NCI-H82 (cell line): Measurements from ENCODE around the gene CBFB.

Source experiments
- DNase-seq: peaks from one replicate; lab custom pipeline; 2025; lab: John Stamatoyannopoulos, UW

The CBFB gene

DNA sequence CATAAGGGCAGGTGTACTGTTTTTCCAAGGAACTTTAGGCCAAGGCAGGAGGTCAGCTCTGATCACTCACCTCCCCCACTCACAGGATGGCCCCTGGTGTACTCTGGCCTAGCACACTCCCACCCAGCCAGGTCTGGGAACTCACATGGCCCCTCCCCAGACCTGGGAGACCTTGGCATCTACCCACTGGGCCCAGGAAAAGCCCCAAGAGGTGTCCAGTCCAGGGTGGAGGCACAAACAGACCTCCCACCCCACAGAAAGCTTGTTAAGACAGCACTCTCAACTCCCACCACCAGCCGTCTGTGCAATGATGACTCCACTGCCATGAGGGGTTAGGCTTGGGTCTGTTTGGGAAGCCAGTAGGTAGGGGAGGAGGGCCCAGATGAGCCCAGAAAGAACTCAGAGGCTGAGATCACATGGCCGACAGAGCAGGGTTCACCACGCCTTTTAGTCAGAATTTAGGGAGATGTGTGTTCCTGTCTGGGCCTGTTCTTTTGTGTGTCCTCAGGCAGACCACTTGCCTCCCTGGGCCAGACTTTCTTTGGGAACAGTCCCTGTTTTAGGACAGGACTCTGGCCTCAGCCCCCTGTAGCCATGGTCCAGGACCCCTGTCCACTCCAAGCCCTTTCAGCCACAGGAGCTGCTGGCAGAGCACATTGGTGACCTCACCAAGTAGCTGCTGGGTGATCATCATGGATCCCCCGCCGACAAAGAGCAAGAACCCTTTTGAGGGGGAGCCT, 12.1 kb upstream of the CBFB start:
- DNase-seq = no peak

DNA sequence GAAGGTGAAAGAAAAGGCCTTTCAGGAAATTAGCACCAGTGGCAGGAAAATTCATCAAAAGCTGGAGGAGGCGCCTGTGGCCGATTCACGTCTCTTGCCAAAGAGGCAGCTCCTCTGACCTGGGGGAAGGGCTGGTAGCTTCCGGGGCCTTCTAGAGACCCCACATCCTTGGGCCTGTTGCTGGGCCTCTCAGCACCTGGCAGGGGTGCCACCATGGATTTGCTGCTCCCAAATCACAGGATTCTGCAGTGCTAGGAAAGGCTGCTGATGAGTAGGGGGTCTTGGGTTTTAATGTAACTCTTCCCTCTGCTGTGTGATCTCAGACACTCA, 11.6 kb upstream of the CBFB start:
- DNase-seq = no peak

DNA sequence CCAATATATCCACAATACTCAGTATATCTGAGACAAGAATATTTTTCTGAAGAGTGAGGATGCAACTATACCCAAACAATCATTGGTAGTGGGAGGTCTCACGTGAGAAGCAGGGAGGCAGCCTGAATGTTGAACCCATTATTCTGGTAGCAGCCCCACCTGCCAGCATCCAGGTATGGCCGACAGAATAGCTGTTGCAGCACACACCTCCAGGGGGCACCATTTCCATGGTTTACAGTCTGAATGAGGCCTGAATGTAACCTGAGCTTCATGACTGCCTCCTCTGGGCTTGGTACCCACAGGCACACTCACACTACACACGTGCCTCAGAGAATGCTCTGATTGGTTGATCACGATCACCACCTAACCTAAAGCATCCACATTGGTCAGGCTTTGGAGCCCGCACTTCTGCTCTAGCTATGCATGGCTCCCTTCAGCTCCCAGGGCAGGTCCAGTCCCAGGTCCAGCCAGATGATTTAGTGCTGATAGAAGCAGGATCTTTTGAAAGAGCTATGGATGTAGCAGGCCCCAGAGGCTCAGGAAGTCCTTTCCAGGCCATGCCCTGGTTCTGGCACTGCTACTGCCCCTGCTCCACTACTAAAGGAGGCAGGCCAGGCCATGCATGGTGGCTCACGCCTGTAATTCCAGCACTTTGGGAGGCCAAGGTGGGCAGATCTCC, 11.0 kb upstream of the CBFB start:
- peak; percentile 95 for DNase-seq

DNA sequence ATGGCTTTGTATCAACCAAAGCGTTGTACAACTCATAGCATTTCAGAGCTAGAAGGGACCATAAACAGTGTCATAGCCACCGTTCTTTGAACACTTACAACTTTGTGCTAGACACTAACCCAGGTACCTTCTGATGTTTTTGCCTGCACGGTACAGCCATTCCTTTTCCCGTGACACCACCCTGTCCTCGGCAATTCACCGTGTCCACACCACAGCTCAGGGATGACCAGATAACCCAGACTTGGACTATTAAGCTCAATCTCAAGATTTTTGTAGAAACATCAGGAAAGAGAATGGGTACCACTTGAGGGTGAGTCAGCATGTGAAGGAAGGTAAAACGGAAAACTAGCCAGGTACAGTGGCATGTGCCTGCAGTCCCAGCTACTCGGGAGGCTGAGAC, 9.8 kb upstream of the CBFB start:
- DNase-seq = no peak

DNA sequence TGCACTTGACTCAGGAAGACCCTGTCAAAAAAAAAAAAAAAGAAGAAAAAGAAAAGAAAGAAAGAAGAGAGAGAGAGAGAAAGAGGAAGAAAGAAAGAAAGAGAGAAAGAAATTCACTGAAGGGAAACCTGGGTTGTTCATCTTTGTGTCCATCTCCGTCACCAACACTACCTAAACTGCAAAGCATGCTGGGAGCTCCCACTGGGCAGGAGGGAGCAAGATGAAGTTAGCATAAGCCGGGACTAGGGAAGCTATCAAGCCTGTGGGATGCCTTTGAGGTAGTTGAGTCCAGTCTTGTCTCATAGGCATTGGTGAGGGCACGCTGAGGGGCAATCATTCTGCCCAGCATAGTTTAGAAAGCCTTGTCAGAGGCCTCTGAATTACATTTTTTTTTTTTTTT, 7.6 kb upstream of the CBFB start:
- no peak for DNase-seq

DNA sequence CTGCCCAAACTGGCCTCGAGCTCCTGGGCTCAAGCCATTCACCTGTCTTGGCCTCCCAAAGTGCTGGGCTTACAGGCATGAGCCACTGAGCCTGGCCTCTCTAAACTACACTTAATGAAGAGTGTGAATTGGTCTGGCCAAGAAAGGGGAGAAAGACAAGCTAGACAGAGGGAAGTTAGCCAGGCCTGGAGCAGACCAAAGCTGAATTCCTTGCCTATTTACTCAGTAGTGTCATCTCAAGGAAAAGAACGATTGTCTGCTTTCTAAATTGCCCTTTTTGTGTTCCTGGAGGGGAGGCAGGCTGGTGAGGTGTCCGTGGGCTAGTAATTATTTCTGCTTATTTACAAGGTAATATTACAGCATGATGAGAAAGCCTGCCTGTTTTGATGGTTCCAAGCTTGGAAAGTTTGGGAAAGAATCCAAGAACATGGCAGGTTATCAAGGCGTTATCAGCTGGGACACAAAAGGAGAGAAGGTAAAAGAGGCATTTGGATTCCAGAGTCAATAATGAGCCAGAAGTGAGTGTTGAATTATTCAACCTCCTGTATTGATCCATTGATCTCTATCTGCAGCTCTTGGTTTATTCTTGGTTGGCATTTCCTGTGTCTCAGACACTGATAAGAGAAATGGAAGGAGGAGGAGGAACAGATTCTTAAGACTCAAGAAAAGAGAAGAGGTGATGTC, 6.3 kb upstream of the CBFB start:
- DNase-seq = no peak

DNA sequence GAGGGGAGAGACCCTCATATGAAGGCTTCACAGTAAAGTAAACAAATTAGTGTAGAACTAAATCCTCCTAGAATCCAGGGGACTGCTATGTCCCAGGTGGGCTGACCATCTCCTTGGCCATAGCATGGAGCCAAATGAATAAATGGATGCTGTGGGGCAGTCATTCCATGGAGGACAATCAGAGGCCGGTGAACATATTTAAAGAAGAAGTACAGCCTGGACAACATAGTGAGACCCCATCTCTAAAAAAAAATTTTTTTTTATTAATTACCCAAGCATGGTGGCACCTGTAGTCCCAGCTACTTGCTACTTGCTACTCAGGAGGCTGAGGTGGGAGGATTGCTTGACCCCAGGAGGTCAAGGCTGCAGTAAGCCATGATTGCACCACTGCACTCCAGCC, 5.3 kb upstream of the CBFB start:
- DNase-seq = no peak

DNA sequence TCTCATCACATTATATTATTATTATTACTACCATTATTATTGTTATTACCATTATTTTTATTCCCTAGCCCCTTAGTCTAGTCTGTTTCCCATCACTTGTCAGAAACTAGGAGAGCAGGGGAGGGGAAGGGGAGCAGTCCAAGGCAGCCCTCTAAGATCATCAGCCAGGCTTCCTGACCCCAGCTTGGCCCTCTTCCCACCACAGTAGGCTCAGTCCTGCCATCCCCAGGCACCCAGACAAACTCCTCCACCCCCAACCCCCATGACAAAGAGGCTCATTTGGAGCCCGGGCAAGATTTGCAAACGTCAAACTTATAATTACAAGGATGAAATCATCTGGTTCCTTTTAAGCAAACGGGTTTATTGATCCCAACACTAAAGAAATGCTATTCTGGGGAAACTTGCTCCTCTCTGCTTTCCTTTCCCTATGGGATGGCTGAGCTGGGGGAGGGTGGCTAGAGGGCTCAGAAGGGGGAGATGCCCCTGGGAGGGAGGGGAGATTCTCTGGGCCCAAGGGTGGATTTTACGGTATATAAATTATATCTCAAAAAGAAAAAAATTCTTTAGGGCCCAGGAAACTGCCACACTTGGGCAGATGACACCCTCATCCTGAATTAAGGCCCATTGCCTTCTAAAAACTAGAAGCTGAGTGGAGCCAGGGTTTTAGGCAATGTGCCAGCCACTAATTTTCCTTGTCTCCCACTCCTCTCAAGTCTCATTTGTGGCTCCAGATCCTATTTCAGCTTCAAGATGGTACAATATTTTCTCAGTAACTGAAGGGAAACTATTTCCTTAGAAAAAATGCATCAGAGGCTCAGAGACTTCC, 4.4 kb upstream of the CBFB start:
- no peak for DNase-seq

DNA sequence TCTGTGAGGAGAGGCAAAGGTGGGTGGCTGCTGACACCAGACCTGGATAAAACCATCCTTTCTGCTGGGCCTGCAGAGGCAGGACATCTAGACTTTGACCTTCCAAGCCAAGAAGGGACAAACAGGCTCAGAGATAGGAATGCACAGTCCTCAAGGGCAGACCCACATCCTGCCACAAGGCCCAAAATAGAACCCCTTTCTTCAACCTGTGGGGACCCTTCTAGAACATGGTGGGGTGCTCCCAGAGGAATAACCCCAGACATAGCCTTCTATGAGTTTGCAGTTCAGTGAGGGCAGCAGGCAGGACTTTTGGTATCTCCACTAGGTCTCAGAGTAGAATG, 3.8 kb upstream of the CBFB start:
- no peak for DNase-seq

DNA sequence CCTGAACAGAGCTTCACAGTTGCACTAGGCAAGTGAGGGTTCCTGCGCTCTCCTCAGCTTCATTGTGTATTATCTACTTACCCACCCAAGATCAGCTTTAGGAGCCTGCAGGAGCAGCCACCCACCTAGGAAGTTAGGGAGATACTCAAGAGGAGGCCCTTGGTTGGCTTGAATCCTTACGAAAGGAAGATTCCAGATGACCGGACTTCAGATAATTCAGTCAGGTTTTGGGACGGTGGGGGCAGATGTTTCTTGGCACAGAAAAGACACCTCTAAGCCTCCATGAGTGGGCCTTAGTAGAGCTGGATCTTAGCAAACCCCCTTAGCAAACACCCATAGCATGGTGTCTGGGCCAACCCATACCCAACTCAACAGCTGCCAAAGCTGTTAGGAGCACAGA, 2.4 kb upstream of the CBFB start:
- no peak for DNase-seq

DNA sequence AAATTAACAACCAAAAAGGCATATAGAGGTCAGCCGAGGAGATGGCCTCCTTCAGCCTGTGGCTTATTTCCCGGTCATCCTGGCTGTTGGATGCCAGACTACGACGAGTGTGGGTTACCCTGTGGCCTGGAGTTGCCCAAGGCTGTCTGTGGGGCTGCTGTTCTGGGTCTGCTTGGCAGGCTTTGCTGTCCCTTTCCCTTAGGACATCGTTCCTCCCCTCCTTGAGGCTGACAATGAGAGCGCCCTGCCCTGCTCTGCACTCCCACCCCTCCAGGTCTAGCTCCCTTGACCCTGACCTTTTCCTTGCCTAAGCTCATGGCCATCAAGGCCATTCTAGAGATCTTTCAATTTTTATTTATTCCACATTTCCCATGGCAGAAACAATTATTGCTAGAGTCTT, 1.9 kb upstream of the CBFB start:
- DNase-seq = no peak

DNA sequence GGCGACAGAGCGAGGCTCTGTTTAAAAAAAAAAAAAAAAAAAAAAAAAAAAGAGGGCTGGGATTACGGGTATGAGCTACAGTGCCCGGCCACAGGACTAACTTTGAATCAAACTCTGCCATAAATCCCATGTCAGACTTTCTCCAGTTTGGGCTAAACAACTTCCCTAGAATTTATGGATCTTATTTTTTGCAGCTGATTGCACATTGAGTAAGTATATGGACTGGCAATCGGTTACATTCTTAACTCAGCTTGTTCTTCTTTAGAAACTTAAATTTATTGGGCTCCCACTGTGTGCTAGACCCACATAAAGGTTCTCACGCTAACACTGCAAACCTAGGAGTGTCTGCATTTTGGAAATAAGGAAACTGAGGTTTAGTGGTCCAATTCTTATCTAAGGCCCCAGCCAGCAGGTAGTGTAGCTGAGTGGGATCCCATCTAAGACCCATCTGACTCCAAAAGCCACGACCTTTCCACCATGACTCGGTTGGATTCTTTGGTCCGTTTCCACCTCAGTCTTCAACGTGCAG, 718 bp upstream of the CBFB start:
- DNase-seq = no peak

DNA sequence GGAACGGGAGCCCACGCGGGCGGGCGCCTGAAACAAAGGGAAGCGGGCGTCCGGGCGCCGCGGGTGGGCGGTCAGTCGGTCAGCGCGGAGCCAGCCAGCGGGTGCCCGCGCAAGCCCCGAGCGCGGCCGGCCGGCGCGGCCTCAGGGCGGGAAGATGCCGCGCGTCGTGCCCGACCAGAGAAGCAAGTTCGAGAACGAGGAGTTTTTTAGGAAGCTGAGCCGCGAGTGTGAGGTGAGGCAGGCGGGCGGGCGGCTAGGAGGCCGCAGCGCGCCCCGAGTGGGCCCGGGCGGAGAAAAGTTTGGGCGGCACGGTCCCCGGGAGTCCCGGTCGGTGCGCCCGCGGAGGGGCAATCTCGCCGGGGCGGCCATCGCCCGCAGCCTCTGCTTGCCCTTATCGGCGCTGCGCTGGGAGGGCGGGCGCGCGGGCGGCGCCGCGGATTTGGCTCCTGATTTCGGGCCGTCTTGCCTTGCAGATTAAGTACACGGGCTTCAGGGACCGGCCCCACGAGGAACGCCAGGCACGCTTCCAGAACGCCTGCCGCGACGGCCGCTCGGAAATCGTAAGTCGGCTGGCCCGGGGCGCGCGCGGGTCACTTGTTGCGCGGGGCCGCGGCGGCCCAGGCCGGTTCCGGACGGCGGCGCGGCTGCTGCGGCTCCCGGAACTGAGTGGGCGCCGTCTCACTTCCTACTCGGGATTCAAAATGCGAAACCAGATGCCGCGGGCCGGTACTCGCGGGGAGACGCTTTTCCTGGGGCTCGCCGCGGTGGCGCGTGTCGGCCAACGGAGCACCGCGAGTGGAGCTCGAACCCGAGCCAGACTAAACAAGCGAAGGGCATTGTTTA, 526 bp downstream of the CBFB start:
- DNase-seq = peak; percentile 51

DNA sequence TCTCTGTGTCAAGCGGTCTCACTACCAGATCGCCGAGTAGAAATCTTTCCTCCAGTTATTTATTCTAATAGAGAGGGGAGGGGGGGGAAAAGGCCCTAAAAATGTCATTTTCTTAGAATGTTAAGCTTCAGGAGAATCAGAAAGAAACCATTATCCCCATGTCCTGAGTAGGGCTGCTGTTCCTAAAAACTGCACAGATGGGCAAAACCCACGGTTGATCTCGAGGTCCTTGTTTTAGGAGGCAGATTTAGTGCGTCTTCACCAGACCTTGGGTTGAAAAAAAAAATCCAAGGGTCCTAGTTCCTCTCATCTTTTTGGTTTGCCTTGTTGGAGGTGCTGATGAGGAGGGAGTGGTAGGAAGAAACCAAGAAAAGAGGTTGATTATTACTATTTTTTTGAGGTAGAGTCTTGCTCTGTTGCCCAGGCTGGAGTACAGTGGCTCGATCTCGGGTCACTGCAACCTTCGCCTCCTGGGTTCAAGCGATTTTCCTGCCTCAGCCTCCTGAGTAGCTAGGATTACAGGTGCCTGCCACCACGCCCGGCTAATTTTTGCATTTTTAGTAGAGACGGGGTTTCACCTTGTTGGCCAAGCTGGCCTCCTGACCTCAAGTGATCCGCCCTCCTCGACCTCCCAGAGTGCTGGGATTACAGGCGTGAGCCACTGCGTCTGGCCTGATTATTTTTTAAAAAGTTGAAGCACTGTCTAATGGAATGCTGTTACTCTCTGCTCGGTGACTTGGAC, 1.4 kb downstream of the CBFB start:
- peak; percentile 26 for DNase-seq

DNA sequence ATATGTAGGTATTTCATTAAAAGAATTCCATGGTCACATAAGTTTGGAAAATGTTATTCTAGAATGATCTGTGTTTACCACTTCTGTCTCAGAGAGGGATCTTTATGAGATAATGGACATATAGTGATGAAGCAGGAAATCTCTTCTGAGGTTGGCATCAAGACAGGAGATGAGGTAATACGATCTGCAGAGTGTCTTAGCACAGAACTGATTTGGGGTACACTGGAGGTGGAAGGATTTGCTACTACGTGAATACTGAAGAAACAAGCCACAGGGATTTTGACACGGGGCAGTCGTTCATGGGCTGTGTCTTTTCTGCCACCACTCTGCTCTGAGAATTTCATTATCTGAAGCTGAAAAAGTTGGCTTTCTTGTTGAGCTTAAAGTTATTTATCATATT, 5.5 kb downstream of the CBFB start:
- no peak for DNase-seq

DNA sequence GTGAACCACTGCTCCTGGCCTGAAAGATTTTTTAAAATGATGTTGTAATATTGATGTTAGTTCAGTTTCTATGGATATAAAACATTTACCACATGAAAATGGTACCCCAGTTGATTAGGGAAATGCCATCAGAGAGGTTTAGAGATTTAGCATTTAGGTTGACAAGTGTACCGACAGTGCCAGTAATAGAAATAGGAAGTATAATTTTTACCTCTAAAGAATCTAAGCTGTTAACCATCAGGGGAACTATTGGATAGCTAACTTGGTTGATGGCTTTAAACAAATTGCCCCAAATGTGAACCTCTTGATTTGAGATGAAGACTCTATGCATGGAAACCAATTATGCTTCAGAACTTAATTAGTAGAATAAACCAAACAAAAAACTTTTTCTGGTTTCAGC, 6.4 kb downstream of the CBFB start:
- DNase-seq = no peak

DNA sequence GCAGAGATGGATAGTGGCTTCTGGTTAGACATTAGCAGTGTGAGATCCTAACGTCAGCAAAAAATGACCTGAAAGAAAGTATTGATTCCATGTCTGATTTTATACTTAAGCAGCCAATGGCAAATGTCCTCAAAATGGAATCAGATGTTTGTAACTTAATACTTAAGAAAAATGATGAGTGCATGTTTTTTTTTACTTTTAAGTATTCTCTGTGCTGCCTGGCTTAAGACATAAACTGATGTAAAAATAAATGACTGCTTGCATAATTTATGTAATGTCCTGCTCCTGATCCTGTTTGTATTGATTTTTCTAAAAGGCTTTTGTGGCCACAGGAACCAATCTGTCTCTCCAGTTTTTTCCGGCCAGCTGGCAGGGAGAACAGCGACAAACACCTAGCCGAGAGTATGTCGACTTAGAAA, 7.4 kb downstream of the CBFB start:
- DNase-seq = peak; percentile 92

DNA sequence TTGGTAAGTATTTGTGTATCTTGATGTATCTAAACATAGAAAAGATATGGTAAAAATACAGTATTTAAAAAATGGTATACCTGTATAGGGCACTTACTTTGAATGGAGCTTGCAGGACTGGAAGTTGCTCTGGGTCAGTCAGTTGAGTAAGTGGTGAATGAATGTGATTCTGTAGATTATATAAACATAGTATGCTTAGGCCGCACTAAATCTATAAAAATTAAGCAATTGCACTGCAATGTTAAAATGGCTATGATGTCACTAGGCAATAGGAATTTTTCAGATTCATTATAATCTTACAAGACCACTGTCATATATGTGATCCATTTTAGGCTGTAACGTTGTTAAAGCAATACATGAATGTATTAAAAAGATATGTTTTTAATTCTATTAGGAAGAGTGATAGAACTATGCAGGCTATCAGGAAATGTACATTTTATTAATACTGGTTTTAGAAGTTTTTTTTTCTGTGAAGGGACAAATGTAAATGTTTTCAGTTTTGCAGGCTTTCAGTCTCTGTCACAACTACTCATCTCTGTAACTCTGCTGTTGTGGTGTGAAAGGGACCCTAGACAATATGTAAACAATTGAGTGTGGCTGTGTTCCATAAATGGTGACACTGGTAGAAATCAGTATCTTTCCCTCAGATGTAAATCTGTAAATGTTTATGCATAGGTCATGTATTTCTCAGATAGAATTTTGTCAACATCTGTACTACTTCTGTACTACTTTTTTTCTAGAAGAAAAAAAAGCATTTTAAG, 10.5 kb downstream of the CBFB start:
- no peak for DNase-seq

DNA sequence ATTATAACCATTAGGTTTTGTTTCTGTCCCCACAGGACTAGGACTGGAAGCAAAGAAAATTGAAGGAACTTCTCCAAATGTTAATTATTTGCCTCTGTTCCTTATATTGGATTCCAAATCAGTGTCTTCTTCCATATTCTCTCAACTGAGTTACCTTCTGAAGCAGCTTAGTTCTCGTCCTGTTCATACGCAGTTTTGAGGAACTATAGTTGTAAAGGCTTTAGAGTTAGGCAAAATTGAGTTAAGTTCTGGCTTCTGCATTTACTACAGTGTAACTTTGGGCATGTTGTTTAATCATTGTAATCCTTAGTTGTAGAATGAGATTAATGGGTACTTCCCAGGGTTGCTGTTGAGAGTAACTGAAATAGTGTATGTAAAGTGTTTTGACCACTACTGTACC, 11.2 kb downstream of the CBFB start:
- DNase-seq = no peak

DNA sequence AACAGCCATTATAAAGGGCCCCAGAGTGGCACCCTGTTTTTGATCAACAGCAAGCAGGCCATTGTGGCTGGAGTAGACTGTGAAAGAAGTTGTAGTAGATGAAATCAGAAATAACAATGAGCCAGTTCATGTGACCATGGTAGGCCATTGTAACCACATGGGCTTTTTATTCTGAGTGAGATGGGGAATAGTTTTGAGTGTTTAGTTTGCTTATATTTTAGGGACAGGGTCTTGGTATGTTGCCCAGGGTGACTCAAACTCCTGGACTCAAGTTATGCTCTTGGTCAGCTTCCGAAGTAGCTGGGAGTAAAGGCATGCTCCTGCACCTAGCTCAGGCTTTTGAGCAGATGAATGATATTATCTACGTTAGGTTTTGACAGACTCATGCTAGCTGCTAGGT, 12.0 kb downstream of the CBFB start:
- no peak for DNase-seq
